Mesothelial cell of epicardium (in vitro differentiated cells): Measurements from ENCODE around the gene LIF. TPM values are rescaled to one million over a fixed set of nuclear protein-coding genes. Genes with fewer than 3 reads are reported as not detected.

Experiments used
- DNase-seq, 2 experiments: peaks; one replicate each; pipeline ENCODE4 v3.0.0; 2021; ENCODE audit warnings: low spot score in 2 of 2; ENCODE audit not compliant: unreplicated experiment in 2 of 2
- H3K27ac Mint-ChIP-seq: 2 replicates; pipeline ENCODE4 v1.8.0; 2021; ENCODE audit warnings: mixed read lengths
- H3K27me3 Mint-ChIP-seq: 2 replicates; pipeline ENCODE4 v1.8.0; 2021; ENCODE audit warnings: low read depth, mixed read lengths
- H3K36me3 Mint-ChIP-seq: 2 replicates; pipeline ENCODE4 v1.8.0; 2021; ENCODE audit warnings: mixed read lengths
- H3K4me1 Mint-ChIP-seq: 2 replicates; pipeline ENCODE4 v1.8.0; 2021; ENCODE audit warnings: mixed read lengths
- H3K4me3 Mint-ChIP-seq: 2 replicates; pipeline ENCODE4 v1.8.0; 2021; ENCODE audit warnings: mild to moderate bottlenecking, moderate library complexity, mixed read lengths
- H3K9me3 Mint-ChIP-seq: 2 replicates; pipeline ENCODE4 v1.8.0; 2021; ENCODE audit warnings: mixed read lengths
- total RNA-seq: library from RNA; stranded (reverse); gene quantifications from 3 replicates; pipeline ENCODE4 v1.2.1, GENCODE V29; 2021
- TF ChIP-seq, protein P1 (sequence below): fragments of 200-600 bp; sonication (generic); IDR thresholded peaks from one replicate; pipeline ENCODE4 v1.5.0; 2021; ENCODE audit warnings: antibody characterized with exemption; ENCODE audit not compliant: unreplicated experiment

The LIF gene
- total RNA-seq, 1 donor from 2014 or later = 15.8 TPM

DNA sequence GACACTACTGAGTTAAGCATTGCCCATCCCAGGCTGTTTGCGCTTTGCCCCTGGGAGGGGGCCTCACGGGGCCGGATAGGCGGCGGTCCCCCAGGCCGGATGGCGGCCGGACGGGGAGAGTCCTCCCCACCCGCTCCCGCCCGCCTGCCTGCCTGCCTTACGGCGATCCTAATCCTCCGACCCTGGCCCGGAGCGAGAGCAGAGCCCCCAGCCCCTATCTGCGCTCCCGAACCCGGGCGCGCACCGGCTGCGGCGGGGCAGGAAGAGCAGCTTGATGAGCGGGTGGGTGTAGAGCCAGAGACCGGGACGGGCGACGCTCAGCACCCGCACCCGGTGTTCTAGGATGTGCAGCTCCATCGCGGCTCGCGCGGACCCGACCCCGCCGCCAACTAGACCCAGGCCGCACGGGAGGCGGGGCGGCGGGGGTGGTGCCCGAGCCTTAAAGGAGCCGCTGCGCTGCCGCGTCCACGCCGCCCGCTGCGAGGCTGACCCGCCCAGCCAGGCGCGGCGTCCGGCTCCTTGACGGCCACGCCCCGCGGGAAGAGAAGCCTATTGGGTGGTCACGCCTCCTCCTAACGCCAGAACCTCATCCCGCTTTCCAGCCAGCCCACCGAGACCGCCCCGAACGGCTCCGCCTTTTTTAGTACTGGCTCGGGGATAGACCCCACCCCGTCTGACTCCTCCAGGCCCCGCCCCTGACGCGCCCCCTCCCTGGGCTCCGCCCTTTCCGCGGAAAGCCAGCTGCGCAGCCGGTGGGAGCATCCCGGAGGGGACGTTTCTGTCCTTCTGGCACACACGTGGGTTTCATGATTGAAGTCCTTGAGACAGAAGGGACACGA lies 42.8 kb upstream of the LIF start, which contains the start of gene CASTOR1:
Gene CASTOR1, minus strand, starts transcription at position 365 of the 839 bp plus-strand sequence. Its CDS starts 8 bp downstream, at position 357.
- peak within 1 kb of the TSS; percentile 84 for H3K27ac Mint-ChIP-seq
- DNase-seq = peak; percentile 91 to 95
- peak within 1 kb of the TSS; percentile 70 for H3K4me3 Mint-ChIP-seq
- H3K36me3 Mint-ChIP-seq = peaks cover 19% of the 10 kb centered on the region
- no peaks in the 10 kb centered on the region for H3K27me3 Mint-ChIP-seq
- H3K9me3 Mint-ChIP-seq = no peaks in the 10 kb centered on the region
- TF ChIP-seq, protein P1, sequence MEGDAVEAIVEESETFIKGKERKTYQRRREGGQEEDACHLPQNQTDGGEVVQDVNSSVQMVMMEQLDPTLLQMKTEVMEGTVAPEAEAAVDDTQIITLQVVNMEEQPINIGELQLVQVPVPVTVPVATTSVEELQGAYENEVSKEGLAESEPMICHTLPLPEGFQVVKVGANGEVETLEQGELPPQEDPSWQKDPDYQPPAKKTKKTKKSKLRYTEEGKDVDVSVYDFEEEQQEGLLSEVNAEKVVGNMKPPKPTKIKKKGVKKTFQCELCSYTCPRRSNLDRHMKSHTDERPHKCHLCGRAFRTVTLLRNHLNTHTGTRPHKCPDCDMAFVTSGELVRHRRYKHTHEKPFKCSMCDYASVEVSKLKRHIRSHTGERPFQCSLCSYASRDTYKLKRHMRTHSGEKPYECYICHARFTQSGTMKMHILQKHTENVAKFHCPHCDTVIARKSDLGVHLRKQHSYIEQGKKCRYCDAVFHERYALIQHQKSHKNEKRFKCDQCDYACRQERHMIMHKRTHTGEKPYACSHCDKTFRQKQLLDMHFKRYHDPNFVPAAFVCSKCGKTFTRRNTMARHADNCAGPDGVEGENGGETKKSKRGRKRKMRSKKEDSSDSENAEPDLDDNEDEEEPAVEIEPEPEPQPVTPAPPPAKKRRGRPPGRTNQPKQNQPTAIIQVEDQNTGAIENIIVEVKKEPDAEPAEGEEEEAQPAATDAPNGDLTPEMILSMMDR = no peak
- H3K4me1 Mint-ChIP-seq = peaks cover 15% of the 10 kb centered on the region

DNA sequence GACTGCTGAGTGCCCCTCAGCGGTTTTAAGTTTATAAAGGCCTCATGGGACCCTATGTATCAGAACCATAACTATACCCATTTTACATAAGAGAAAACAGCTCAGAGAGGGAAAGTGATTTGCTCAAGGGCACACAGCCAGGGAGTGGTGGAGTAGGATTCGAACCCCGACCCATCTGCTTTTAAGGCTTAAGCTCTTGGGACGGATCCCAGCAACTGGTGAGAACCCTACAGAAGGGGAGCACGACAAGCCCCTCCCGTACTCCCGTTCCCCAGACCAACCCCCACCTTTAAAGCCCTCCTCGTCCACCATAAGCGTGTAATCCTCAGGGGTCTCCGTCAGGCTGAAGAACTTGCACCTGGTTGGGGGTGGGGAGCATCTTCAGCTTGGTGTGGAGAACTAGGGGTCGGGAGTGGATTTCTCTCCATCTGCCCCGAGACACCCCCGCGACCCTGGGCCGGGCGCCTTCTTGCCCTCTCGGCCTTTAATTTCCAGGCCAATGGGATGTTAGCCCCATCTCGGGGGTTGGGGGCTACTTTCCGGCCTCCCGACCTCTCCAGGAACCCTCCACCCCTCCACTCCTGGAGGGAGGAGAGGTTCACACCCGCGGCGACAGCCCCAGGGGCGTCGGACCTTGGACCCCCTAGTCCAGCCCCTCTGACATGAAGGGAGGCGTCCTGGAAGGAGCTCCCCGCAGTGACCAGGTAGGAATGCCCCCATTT lies 42.0 kb upstream of the LIF start:
- no peak for DNase-seq
- no peaks in the 10 kb centered on the region for H3K27me3 Mint-ChIP-seq
- TF ChIP-seq, protein P1 = no peak

GRCh38 chr22:30287648-30288418 lies 41.3 kb upstream of the LIF start:
- H3K36me3 Mint-ChIP-seq = peaks cover 4% of the 10 kb centered on the region
- DNase-seq = peak; percentile 41 to 73
- TF ChIP-seq, protein P1 = peak; percentile 79
- H3K9me3 Mint-ChIP-seq = no peaks in the 10 kb centered on the region
- H3K27ac Mint-ChIP-seq = peak overlapping the region; percentile 84
- peak overlapping the region; percentile 70 for H3K4me3 Mint-ChIP-seq
- H3K27me3 Mint-ChIP-seq = no peaks in the 10 kb centered on the region
- peaks cover 15% of the 10 kb centered on the region for H3K4me1 Mint-ChIP-seq

More for the DNA sequence above, 42.0 kb upstream of the LIF start:
- H3K4me1 Mint-ChIP-seq = peaks cover 15% of the 10 kb centered on the region
- H3K9me3 Mint-ChIP-seq = no peaks in the 10 kb centered on the region
- H3K36me3 Mint-ChIP-seq = peaks cover 12% of the 10 kb centered on the region
- peak overlapping the region; percentile 70 for H3K4me3 Mint-ChIP-seq
- H3K27ac Mint-ChIP-seq = peak overlapping the region; percentile 84

- H3K27ac Mint-ChIP-seq = no peak overlapping the region
- H3K4me1 Mint-ChIP-seq = peaks cover 15% of the 10 kb centered on the region
- H3K9me3 Mint-ChIP-seq = no peaks in the 10 kb centered on the region
- TF ChIP-seq, protein P1 = peak; percentile 91
- no peaks in the 10 kb centered on the region for H3K27me3 Mint-ChIP-seq
- no peak overlapping the region for H3K4me3 Mint-ChIP-seq
- H3K36me3 Mint-ChIP-seq = peaks cover 3% of the 10 kb centered on the region
- peak; percentile 65 to 84 for DNase-seq
These were observed 40.5 kb upstream of the LIF start for GRCh38 chr22:30286813-30287647.
